Naive thymus-derived CD4-positive, alpha-beta T cell (primary cell): ENCODE measurements around the gene PRR23E. TPM values are rescaled to one million over a fixed set of nuclear protein-coding genes. Genes with fewer than 3 reads are reported as not detected.

ENCODE experiments used
- ATAC-seq: fragments of 150-1000 bp; cut with Tn5 transposase; 2 replicates; pipeline ENCODE4 v1.10.0; 2021; ENCODE audit warnings: mild to moderate bottlenecking, moderate library complexity
- CTCF ChIA-PET: fragments of 350-600 bp; sonication (Branson Sonifier 250); formaldehyde crosslinking; loops from one replicate; lab custom pipeline; 2021; ENCODE audit warnings: antibody characterized with exemption; lab: Charles Lee
- POLR2A ChIA-PET: fragments of 350-600 bp; sonication (Branson Sonifier 250); formaldehyde crosslinking; loops from one replicate; lab custom pipeline; 2021; ENCODE audit warnings: antibody characterized with exemption, inconsistent platforms; lab: Charles Lee
- DNase-seq, 9 donors: peaks; one replicate each; pipeline versions ENCODE4 v3.0.0 to v3.0.0-alpha.2; 2020 to 2022; ENCODE audit warnings: mixed read lengths in 1 of 9
- H3K27ac ChIP-seq: one replicate; pipeline ENCODE4 v1.7.0; 2013; ENCODE audit warnings: mild to moderate bottlenecking, low read depth, low read length, moderate library complexity
- H3K27me3 ChIP-seq, 2 donors: one replicate each; pipeline ENCODE4 v1.7.0; 2013; ENCODE audit warnings: low read length in 2 of 2, mild to moderate bottlenecking in 2 of 2, moderate library complexity in 2 of 2; ENCODE audit not compliant: control insufficient read depth in 2 of 2, insufficient read depth in 2 of 2
- H3K36me3 ChIP-seq, 3 experiments: 1 replicate in 2 of 3; 2 replicates in 1 of 3; pipeline ENCODE4 v1.7.0; 2013; ENCODE audit warnings: low read length in 3 of 3, mild to moderate bottlenecking in 3 of 3, moderate library complexity in 1 of 3; ENCODE audit not compliant: insufficient read depth in 3 of 3, control insufficient read depth in 2 of 3
- H3K4me1 ChIP-seq, 2 donors: one replicate each; pipeline ENCODE4 v1.7.0; 2013; ENCODE audit warnings: low read length in 2 of 2, mild to moderate bottlenecking in 2 of 2, moderate library complexity in 1 of 2; ENCODE audit not compliant: control insufficient read depth in 2 of 2, insufficient read depth in 2 of 2
- H3K4me3 ChIP-seq: 2 replicates; pipeline ENCODE4 v1.7.0; 2013; ENCODE audit warnings: mild to moderate bottlenecking, low read length
- H3K9me3 ChIP-seq, 3 experiments: 1 replicate in 2 of 3; 2 replicates in 1 of 3; pipeline ENCODE4 v1.7.0; 2013; ENCODE audit warnings: low read length in 3 of 3; ENCODE audit not compliant: control insufficient read depth in 2 of 3
- H3K27ac Mint-ChIP-seq, 9 donors: one replicate each; pipeline ENCODE4 v1.8.0; 2020 to 2022; ENCODE audit warnings: mixed read lengths in 9 of 9, mild to moderate bottlenecking in 8 of 9, moderate library complexity in 5 of 9, inconsistent platforms in 2 of 9
- H3K27me3 Mint-ChIP-seq, 5 donors: one replicate each; pipeline ENCODE4 v1.8.0; 2021 to 2022; ENCODE audit warnings: mixed read lengths in 5 of 5, mild to moderate bottlenecking in 1 of 5
- H3K36me3 Mint-ChIP-seq, 5 donors: one replicate each; pipeline ENCODE4 v1.8.0; 2020 to 2022; ENCODE audit warnings: mixed read lengths in 5 of 5, mild to moderate bottlenecking in 3 of 5, inconsistent platforms in 1 of 5
- H3K4me1 Mint-ChIP-seq, 7 donors: one replicate each; pipeline ENCODE4 v1.8.0; 2020 to 2022; ENCODE audit warnings: mixed read lengths in 7 of 7, mild to moderate bottlenecking in 3 of 7, inconsistent platforms in 1 of 7
- H3K4me3 Mint-ChIP-seq, 10 donors: one replicate each; pipeline ENCODE4 v1.8.0; 2020 to 2022; ENCODE audit warnings: mild to moderate bottlenecking in 10 of 10, mixed read lengths in 10 of 10, moderate library complexity in 6 of 10, inconsistent platforms in 2 of 10
- H3K9me3 Mint-ChIP-seq, 11 donors: one replicate each; pipeline ENCODE4 v1.8.0; 2020 to 2022; ENCODE audit warnings: mixed read lengths in 11 of 11, mild to moderate bottlenecking in 4 of 11, inconsistent platforms in 1 of 11, moderate library complexity in 1 of 11
- intact Hi-C, 2 donors: fragments of 100-400 bp; cut with micrococcal nuclease; formaldehyde crosslinking; loops; one replicate each; pipeline ENCODE4 v1.15.1; 2023
- polyA plus RNA-seq, 2 donors: library from polyadenylated mRNA; unstranded; fragments of 300-500 nt; fragmentation: Illumina TruSeq; gene quantifications; one replicate each; pipeline ENCODE4 v1.2.3, GENCODE V29; 2021
- total RNA-seq, 6 experiments: library from RNA in 5 of 6; stranded (reverse) in 5 of 6; gene quantifications; 1 replicate in 5 of 6; 2 replicates in 1 of 6; pipeline ENCODE4 v1.2.3 and lab custom pipeline; 2021 to 2026

The PRR23E gene
- total and polyA plus RNA-seq, 7 experiments from 2014 or later: not detected

DNA sequence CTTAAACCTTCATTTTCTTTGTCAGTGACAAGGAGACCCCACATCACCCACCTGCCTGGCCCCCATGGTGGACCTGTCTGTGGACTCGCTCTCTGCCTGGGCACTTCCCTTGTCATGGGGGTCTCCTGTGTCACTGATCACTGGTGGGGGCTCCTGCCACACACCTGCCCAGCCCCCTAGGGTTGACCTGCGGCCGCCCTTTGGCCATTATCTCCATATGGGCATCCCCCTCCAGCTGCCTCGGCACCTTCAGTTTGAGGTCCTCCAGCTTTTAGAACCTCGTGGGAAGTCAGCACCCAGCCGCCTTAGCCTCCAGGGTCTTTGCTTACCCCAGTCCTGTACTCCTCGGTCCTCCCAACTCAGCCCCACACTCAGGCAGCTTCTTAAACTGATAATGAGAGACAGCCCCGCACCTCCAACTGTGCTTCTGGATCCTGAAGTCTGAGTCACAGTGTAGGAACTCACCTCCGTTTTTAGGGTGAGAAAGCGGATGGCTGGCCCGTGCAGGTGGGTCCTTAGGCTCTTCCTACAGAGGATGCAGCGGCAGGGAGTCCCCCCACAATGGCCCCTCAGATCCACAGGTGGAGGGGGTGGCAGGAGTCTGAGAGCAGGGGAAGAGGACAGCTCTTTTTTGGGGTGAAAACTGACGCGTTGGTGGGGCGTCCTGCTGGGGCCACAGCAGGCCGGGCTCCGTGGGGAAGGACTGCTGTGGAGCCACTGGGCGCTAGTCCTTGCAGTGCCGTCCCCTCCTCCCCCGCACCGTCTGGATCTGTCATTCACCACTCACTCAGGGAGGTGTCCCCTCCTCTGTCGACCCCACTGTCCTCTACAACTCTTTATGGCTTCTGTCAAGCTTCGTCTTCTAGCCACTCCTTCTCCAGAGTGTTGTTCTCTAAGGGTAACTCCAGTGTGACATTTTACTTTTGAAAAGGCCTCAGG, 8.7 kb upstream of the PRR23E start:
- no peak for ATAC-seq
- H3K4me1 Mint-ChIP-seq: no peaks in the 10 kb centered on the region
- H3K4me3 Mint-ChIP-seq: no peak overlapping the region
- intact Hi-C loops: no loop called here
- H3K27ac Mint-ChIP-seq: no peak overlapping the region
- no peak for DNase-seq
- peaks cover 0 to 10% (median 3%) of the 10 kb centered on the region in 11 donors for H3K9me3 Mint-ChIP-seq
- no peak overlapping the region for H3K27ac ChIP-seq
- no peaks in the 10 kb centered on the region for H3K36me3 Mint-ChIP-seq
- ChIA-PET CTCF (no interaction called here), POLR2A (no interaction called here)
- H3K36me3 ChIP-seq: no peaks in the 10 kb centered on the region
- H3K4me3 ChIP-seq: no peak overlapping the region
- no peaks in the 10 kb centered on the region for H3K9me3 ChIP-seq
- peaks cover 0 to 8% (median 0%) of the 10 kb centered on the region in 5 donors for H3K27me3 Mint-ChIP-seq
- no peaks in the 10 kb centered on the region for H3K27me3 ChIP-seq
- H3K4me1 ChIP-seq: no peaks in the 10 kb centered on the region

GRCh38 chr3:127184870-127185216, 8.1 kb upstream of the PRR23E start:
- H3K36me3 Mint-ChIP-seq: no peaks in the 10 kb centered on the region
- DNase-seq: no peak
- peaks cover 0 to 8% (median 0%) of the 10 kb centered on the region in 5 donors for H3K27me3 Mint-ChIP-seq
- ATAC-seq: no peak
- Histone ChIP-seq H3K4me3 (no peak overlapping the region), H3K27me3 (no peaks in the 10 kb centered on the region), H3K9me3 (no peaks in the 10 kb centered on the region), H3K36me3 (no peaks in the 10 kb centered on the region), H3K27ac (no peak overlapping the region), H3K4me1 (no peaks in the 10 kb centered on the region)
- intact Hi-C loops: no loop called here
- ChIA-PET CTCF (no interaction called here), POLR2A (no interaction called here)
- H3K4me1 Mint-ChIP-seq: no peaks in the 10 kb centered on the region
- no peak overlapping the region for H3K4me3 Mint-ChIP-seq
- H3K9me3 Mint-ChIP-seq: peaks cover 0 to 15% (median 3%) of the 10 kb centered on the region in 11 donors
- no peak overlapping the region for H3K27ac Mint-ChIP-seq

DNA sequence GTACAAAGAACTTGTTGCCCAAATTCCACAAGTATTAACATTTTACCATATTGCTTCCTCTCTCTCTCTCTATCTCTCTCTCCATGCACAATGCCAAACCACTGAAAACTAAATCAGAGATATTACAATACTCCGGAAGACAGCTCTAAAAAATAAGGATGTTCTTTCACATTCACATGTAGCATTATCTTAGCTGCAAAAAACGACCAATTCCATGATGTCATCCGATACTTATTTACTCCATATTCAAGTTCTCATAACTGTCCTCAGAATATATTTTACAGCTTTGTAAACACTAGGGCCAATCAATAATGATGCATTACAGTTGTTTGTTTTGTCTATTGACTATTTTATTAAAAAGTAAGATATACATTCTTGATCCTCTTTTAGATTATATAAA, 7.7 kb upstream of the PRR23E start:
- Mint-ChIP-seq H3K9me3 (peaks cover 0 to 15% (median 3%) of the 10 kb centered on the region in 11 donors), H3K4me3 (no peak overlapping the region), H3K27me3 (peaks cover 0 to 8% (median 0%) of the 10 kb centered on the region in 5 donors), H3K27ac (no peak overlapping the region), H3K36me3 (no peaks in the 10 kb centered on the region), H3K4me1 (no peaks in the 10 kb centered on the region)
- ChIA-PET POLR2A (no interaction called here), CTCF (no interaction called here)
- H3K27ac ChIP-seq: no peak overlapping the region
- no peaks in the 10 kb centered on the region for H3K4me1 ChIP-seq
- intact Hi-C loops: no loop called here
- DNase-seq: no peak
- no peaks in the 10 kb centered on the region for H3K9me3 ChIP-seq
- H3K27me3 ChIP-seq: no peaks in the 10 kb centered on the region
- ATAC-seq: no peak
- H3K4me3 ChIP-seq: no peak overlapping the region
- no peaks in the 10 kb centered on the region for H3K36me3 ChIP-seq

GRCh38 chr3:127185962-127186674, 6.8 kb upstream of the PRR23E start:
- Histone ChIP-seq H3K36me3 (no peaks in the 10 kb centered on the region), H3K27me3 (no peaks in the 10 kb centered on the region), H3K4me3 (no peak overlapping the region), H3K27ac (no peak overlapping the region), H3K9me3 (no peaks in the 10 kb centered on the region), H3K4me1 (no peaks in the 10 kb centered on the region)
- H3K4me3 Mint-ChIP-seq: no peak overlapping the region
- H3K4me1 Mint-ChIP-seq: no peaks in the 10 kb centered on the region
- H3K36me3 Mint-ChIP-seq: no peaks in the 10 kb centered on the region
- H3K27ac Mint-ChIP-seq: no peak overlapping the region
- peaks cover 0 to 8% (median 4%) of the 10 kb centered on the region in 5 donors for H3K27me3 Mint-ChIP-seq
- ATAC-seq: no peak
- CTCF ChIA-PET: no interaction called here
- intact Hi-C loops: no loop called here
- POLR2A ChIA-PET: no interaction called here
- no peak for DNase-seq
- peaks cover 0 to 19% (median 3%) of the 10 kb centered on the region in 11 donors for H3K9me3 Mint-ChIP-seq

DNA sequence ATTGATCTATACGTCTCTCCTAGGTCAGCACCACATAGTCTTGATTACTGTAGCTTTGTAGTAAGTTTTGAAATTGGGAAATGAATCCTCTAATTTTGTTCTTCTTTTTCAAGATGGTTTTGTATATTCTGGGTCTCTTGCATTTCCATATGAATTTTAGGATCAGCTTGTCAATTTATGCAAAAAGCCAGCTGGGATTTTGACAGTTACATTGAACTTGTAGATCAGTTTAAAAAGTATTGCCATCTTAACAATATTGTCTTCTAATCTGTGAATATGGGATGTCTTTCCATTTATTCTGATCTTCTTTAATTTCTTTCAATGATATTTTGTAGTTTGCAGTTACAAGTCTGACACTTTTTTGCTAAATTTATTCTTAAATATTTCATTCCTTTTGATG, 5.6 kb upstream of the PRR23E start:
- Mint-ChIP-seq H3K4me1 (no peaks in the 10 kb centered on the region), H3K36me3 (no peaks in the 10 kb centered on the region), H3K4me3 (no peak overlapping the region), H3K9me3 (peaks cover 0 to 24% (median 3%) of the 10 kb centered on the region in 11 donors), H3K27ac (no peak overlapping the region), H3K27me3 (peaks cover 4 to 13% (median 6%) of the 10 kb centered on the region in 5 donors)
- no peaks in the 10 kb centered on the region for H3K9me3 ChIP-seq
- H3K4me1 ChIP-seq: no peaks in the 10 kb centered on the region
- H3K36me3 ChIP-seq: no peaks in the 10 kb centered on the region
- ChIA-PET POLR2A (interaction anchor here (0.7 kb wide), 1 partner anchor 327 kb away, joined by 3 read pairs; no protein-coding TSS in a partner anchor), CTCF (no interaction called here)
- ATAC-seq (no peak), DNase-seq (no peak)
- H3K27ac ChIP-seq: no peak overlapping the region
- intact Hi-C loops: no loop called here
- no peak overlapping the region for H3K4me3 ChIP-seq
- H3K27me3 ChIP-seq: no peaks in the 10 kb centered on the region

DNA sequence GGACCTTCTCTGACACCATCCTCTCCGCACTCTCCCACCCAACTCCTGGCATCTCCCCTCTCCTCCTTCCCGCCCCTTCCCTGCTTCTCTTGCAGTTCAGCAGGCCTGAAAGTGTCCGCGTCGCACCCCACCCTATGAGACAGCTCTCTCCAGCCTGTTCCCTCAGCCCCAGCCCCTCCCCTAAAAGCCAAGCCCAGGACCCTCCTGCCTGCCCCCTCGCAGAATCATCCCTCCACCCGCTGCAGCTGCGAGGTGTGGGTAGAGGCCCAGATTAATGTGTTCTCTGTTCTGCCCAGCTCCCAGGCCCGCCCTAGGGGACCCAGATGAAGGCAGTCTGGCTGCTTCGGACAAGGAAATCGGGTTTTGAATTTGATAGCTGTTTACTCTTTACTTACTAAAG, 410 bp downstream of the PRR23E start:
- H3K27me3 ChIP-seq: no peaks in the 10 kb centered on the region
- H3K27ac Mint-ChIP-seq: no peak overlapping the region
- peaks cover 6 to 27% (median 12%) of the 10 kb centered on the region in 5 donors for H3K27me3 Mint-ChIP-seq
- H3K4me1 Mint-ChIP-seq: no peaks in the 10 kb centered on the region
- H3K36me3 Mint-ChIP-seq: no peaks in the 10 kb centered on the region
- no peak for ATAC-seq
- no peak overlapping the region for H3K27ac ChIP-seq
- no peak overlapping the region for H3K4me3 Mint-ChIP-seq
- ChIA-PET CTCF (no interaction called here), POLR2A (no interaction called here)
- no peak for DNase-seq
- no peak overlapping the region for H3K4me3 ChIP-seq
- no peaks in the 10 kb centered on the region for H3K36me3 ChIP-seq
- peaks cover 0 to 29% (median 3%) of the 10 kb centered on the region in 11 donors for H3K9me3 Mint-ChIP-seq
- peaks cover 0 to 6% (median 0%) of the 10 kb centered on the region in 3 experiments for H3K9me3 ChIP-seq
- intact Hi-C loops: no loop called here
- no peaks in the 10 kb centered on the region for H3K4me1 ChIP-seq
